HCT116 (cell line): ENCODE data around the gene SPATA3. TPM values are rescaled to one million over a fixed set of nuclear protein-coding genes. Genes with fewer than 3 reads are reported as not detected.

Experiments used
- ATAC-seq: fragments of 200-7000 bp; cut with Tn5 transposase; 2 replicates; pipeline ENCODE4 v1.9.1; 2020; ENCODE audit warnings: mild to moderate bottlenecking, moderate library complexity
- BruUV-seq: library from RNA; stranded (reverse); fragments of 400-500 nt; replicated peaks from 2 replicates; lab custom pipeline; 2021; lab: Mats Ljungman, UMichigan
- CTCF ChIA-PET: fragments of 300-600 bp; sonication (Branson Sonifier 250); formaldehyde crosslinking; loops from one replicate; lab custom pipeline; 2021; ENCODE audit warnings: antibody characterized with exemption; lab: Charles Lee
- POLR2A ChIA-PET: fragments of 300-600, 350-600 bp; sonication (Branson Sonifier 250); formaldehyde crosslinking; loops from one replicate; lab custom pipeline; 2021; ENCODE audit warnings: antibody characterized with exemption; lab: Charles Lee
- RAD21 ChIA-PET, 2 experiments: fragments of 300-600 bp; sonication (Branson Sonifier 250); formaldehyde crosslinking; loops; one replicate each; lab custom pipeline; 2023; ENCODE audit warnings: low total read pairs in 2 of 2; ENCODE audit not compliant: uncharacterized antibody in 2 of 2, unreplicated experiment in 2 of 2, low non-redundant PET in 1 of 2; lab: Charles Lee
- DNase-seq: peaks from one replicate; pipeline ENCODE4 v3.0.0-alpha.2; 2010; ENCODE audit warnings: low read depth, low spot score
- H2AFZ ChIP-seq: fragments of 200-600 bp; shearing (Covaris generic), sonication (generic); 2 replicates; pipeline ENCODE4 v1.6.1; 2017; ENCODE audit warnings: low read depth, mixed run types, mixed read lengths, antibody characterized with exemption, low read length; ENCODE audit not compliant: poor library complexity, severe bottlenecking
- H3K27ac ChIP-seq: 2 replicates; pipeline ENCODE4 v1.5.1; 2012; ENCODE audit warnings: low read depth, low read length
- H3K27me3 ChIP-seq: fragments of 200-600 bp; sonication (generic); 2 replicates; pipeline ENCODE4 v1.6.1; 2016; ENCODE audit warnings: mixed run types, low read length, mixed read lengths; ENCODE audit not compliant: insufficient read depth
- H3K36me3 ChIP-seq, 2 experiments: fragments of 200-500 bp in 1 of 2; fragments of 200-600 bp in 1 of 2; sonication (Bioruptor generic) in 1 of 2; sonication (generic) in 1 of 2; 2 replicates each; pipeline versions ENCODE4 v1.5.1 to v1.6.1; 2014 to 2016; ENCODE audit warnings: low read length in 2 of 2, inconsistent platforms in 1 of 2, mixed read lengths in 1 of 2, mixed run types in 1 of 2; ENCODE audit not compliant: insufficient read depth in 2 of 2, control insufficient read depth in 1 of 2
- H3K4me1 ChIP-seq, 2 experiments: fragments of 200-600 bp in 1 of 2; sonication (generic) in 1 of 2; 2 replicates each; pipeline versions ENCODE4 v1.5.1 to v1.6.1; 2012 to 2017; ENCODE audit warnings: low read length in 2 of 2, inconsistent platforms in 1 of 2, mild to moderate bottlenecking in 1 of 2, mixed read lengths in 1 of 2, mixed run types in 1 of 2, moderate library complexity in 1 of 2; ENCODE audit not compliant: insufficient read depth in 2 of 2, control insufficient read depth in 1 of 2
- H3K4me2 ChIP-seq: fragments of 200-600 bp; sonication (generic); 2 replicates; pipeline ENCODE4 v1.6.1; 2017; ENCODE audit warnings: mixed run types, low read length, mixed read lengths
- H3K4me3 ChIP-seq, 2 experiments: fragments of 200-600 bp in 1 of 2; sonication (generic) in 1 of 2; replicated peaks in 1 of 2; 2 replicates each; pipeline ENCODE4 v1.5.1; 2011 to 2016; ENCODE audit warnings: low read length in 2 of 2, control low read depth in 1 of 2, low read depth in 1 of 2, mild to moderate bottlenecking in 1 of 2, mixed read lengths in 1 of 2, mixed run types in 1 of 2
- H3K79me2 ChIP-seq: fragments of 200-600 bp; sonication (generic); 2 replicates; pipeline ENCODE4 v1.6.1; 2017; ENCODE audit warnings: mild to moderate bottlenecking, mixed run types, low read length, moderate library complexity, mixed read lengths; ENCODE audit not compliant: insufficient read depth
- H3K9ac ChIP-seq: fragments of 200-600 bp; sonication (generic); 2 replicates; pipeline ENCODE4 v1.6.1; 2016; ENCODE audit warnings: low read length, mixed read lengths
- H3K9me2 ChIP-seq: fragments of 200-600 bp; sonication (generic), shearing (Covaris generic); 2 replicates; pipeline ENCODE4 v1.6.1; 2017; ENCODE audit warnings: mixed run types, mild to moderate bottlenecking, moderate library complexity; ENCODE audit not compliant: insufficient read depth
- H3K9me3 ChIP-seq, 2 experiments: fragments of 200-500 bp in 1 of 2; fragments of 200-600 bp in 1 of 2; sonication (Bioruptor generic) in 1 of 2; sonication (generic) in 1 of 2; 2 replicates each; pipeline ENCODE4 v1.6.1; 2014 to 2017; ENCODE audit warnings: low read length in 2 of 2, mixed read lengths in 2 of 2, inconsistent platforms in 1 of 2, low read depth in 1 of 2, mild to moderate bottlenecking in 1 of 2, mixed run types in 1 of 2, moderate library complexity in 1 of 2; ENCODE audit not compliant: control insufficient read depth in 1 of 2, insufficient read depth in 1 of 2
- H4K20me1 ChIP-seq: fragments of 200-600 bp; sonication (generic), shearing (Covaris generic); 2 replicates; pipeline ENCODE4 v1.6.1; 2017; ENCODE audit warnings: mixed run types, mild to moderate bottlenecking, moderate library complexity; ENCODE audit not compliant: insufficient read depth
- EGR1 ChIP-seq: IDR thresholded peaks from 2 replicates; pipeline ENCODE4 v1.6.1; 2012; ENCODE audit warnings: low read depth
- ELF1 ChIP-seq: IDR thresholded peaks from 2 replicates; pipeline ENCODE4 v1.6.1; 2012; ENCODE audit warnings: low read depth, borderline replicate concordance
- EZH2phosphoT487 ChIP-seq: fragments of 200-600 bp; IDR thresholded peaks from 2 replicates; pipeline ENCODE4 v1.6.1; 2018; ENCODE audit warnings: antibody characterized with exemption, borderline replicate concordance
- POLR2A ChIP-seq: IDR thresholded peaks from 2 replicates; pipeline ENCODE4 v1.7.0; 2011; ENCODE audit warnings: borderline replicate concordance; ENCODE audit not compliant: insufficient read depth, insufficient read length; ENCODE audit errors: extremely low read depth
- SIN3A ChIP-seq: IDR thresholded peaks from 2 replicates; pipeline ENCODE4 v1.6.1; 2012; ENCODE audit warnings: low read depth
- SP1 ChIP-seq: IDR thresholded peaks from 2 replicates; pipeline ENCODE4 v1.6.1; 2012; ENCODE audit warnings: low read depth
- SRF ChIP-seq: IDR thresholded peaks from 2 replicates; pipeline ENCODE4 v1.6.1; 2012; ENCODE audit warnings: low read depth
- YY1 ChIP-seq: IDR thresholded peaks from 2 replicates; pipeline ENCODE4 v1.6.1; 2011; ENCODE audit warnings: low read length, low read depth, moderate library complexity, mild to moderate bottlenecking; ENCODE audit not compliant: insufficient replicate concordance; ENCODE audit errors: extremely low read depth
- ZFX ChIP-seq: fragments of 450-650 bp; IDR thresholded peaks from 2 replicates; pipeline ENCODE4 v1.6.1; 2017
- intact Hi-C: fragments of 100-400 bp; cut with micrococcal nuclease; formaldehyde crosslinking; loops from 2 replicates; pipeline ENCODE4 v1.10.0; 2022
- total RNA-seq: library from RNA; stranded (reverse); gene quantifications from one replicate; pipeline ENCODE4 v1.2.1, GENCODE V29; 2021; ENCODE audit not compliant: unreplicated experiment
- TF ChIP-seq, protein P1 (sequence below): IDR thresholded peaks from 2 replicates; pipeline ENCODE4 v1.6.1; 2012
- TF ChIP-seq, protein P2 (sequence below): IDR thresholded peaks from 2 replicates; pipeline ENCODE4 v1.6.1; 2012
- TF ChIP-seq, protein P3 (sequence below): IDR thresholded peaks from 2 replicates; pipeline ENCODE4 v1.6.1; 2011; ENCODE audit warnings: mild to moderate bottlenecking, low read length, moderate library complexity; ENCODE audit not compliant: insufficient replicate concordance; ENCODE audit errors: extremely low read depth

The SPATA3 gene
- total RNA-seq, 1 experiment from 2014 or later: not detected

DNA sequence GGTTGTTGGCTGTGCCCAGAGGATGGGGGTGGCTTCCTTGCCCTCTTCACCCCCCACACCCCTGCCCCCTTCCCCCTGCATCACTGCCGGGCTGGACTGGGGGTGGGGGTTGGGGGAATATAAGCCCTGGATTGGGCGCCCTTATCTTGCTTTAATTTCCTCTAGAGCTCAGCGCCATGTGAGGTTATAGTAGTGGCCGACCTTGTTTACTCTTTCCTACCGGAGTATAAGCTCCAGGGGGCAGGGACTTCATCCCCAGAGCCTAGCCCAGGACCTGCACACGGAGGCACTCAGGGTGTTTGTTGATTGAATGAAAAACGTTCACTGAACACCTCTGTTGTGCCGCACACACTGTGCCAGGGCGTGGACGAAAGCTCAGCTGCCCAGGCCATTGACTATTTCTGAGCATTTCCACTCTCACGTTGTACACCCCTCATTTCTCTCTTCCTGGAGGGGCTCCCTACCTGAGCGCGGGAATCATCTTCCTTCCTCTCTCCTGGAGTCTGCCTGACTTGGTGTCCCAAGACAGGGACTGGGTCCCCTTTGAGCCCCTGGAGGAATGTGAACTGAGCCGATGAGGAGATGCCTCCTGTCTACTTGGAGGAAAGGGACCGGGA, 9.3 kb upstream of the SPATA3 start:
- CTCF ChIA-PET: interaction anchor here (0.5 to 4.4 kb wide), 6 partner anchors 62 to 163 kb away, joined by 3 to 36 read pairs (median 4); partner anchors contain the start of gene GPR55
- ATAC-seq (no peak), DNase-seq (no peak)
- H3K4me3 ChIP-seq: peak overlapping the region; percentile 24 to 47
- H3K9me3 ChIP-seq: no peaks in the 10 kb centered on the region
- intact Hi-C loops: loop anchor here (1.0 kb wide), 2 partner anchors 84 to 162 kb away; no protein-coding TSS in a partner anchor
- TF ChIP-seq SRF (no peak), EZH2phosphoT487 (no peak), YY1 (no peak)
- no peaks in the 10 kb centered on the region for H3K9me2 ChIP-seq
- no TSS peak for BruUV-seq
- H3K27me3 ChIP-seq: no peaks in the 10 kb centered on the region
- peak overlapping the region; percentile 98 for H2AFZ ChIP-seq
- POLR2A ChIA-PET: no interaction called here
- peak overlapping the region; percentile 79 for H3K4me2 ChIP-seq
- H3K27ac ChIP-seq: no peak overlapping the region
- no peaks in the 10 kb centered on the region for H3K36me3 ChIP-seq
- H3K79me2 ChIP-seq: no peaks in the 10 kb centered on the region
- peaks cover 4 to 6% of the 10 kb centered on the region in 2 experiments; a peak in 3 of 4 replicates for H3K4me1 ChIP-seq
- H4K20me1 ChIP-seq: no peaks in the 10 kb centered on the region
- RAD21 ChIA-PET: interaction anchor here (1.0 to 1.5 kb wide), 3 partner anchors 84 to 162 kb away, joined by 3 to 9 read pairs (median 7); no protein-coding TSS in a partner anchor
- H3K9ac ChIP-seq: 0 out of 2 replicates have a peak overlapping the region, but pooled peaks have one; percentile 27

DNA sequence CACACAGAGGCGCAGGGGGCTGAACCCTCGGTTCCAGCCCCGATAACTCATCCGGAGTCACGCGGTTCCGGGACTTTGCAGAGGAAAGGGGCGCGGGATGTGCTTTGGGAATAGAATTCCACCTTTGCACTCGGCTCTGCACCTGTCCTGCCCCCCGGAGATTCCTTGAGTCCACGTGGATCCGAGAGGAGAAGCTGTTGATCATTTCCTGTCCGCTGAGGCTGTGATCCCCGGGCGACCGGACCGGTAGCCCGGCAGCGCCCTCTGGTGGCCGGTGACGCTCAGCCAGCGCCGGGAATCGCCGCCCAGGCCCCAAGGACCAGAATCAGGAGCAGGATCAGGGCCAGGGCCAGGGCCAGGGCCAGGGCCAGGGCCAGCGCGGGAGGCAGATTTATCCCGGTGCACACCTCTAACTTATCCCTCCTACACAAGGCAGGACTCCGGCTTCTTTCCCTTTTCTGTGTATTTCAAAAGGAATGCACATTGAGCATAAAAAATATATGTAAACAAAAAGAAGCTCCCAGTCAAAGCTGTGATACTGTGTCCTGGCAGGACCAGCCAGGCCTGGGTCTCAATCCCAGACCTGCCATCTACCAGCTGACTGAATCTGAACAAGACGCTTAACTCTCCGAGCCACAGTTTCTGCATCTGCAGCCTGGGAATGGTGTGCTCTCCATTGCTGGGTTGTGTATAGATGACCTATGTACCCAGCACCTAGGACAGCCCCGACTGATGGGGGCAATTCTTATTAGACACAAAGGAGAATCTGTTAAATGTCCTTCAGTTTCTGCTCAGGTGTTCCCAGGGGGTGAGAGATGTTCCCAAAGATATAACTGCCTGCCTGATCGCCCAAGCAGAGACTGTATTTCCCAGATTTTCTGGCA, 8.5 kb upstream of the SPATA3 start:
- H3K36me3 ChIP-seq: no peaks in the 10 kb centered on the region
- DNase-seq: peak; percentile 51
- H3K9ac ChIP-seq: 0 out of 2 replicates have a peak overlapping the region, but pooled peaks have one; percentile 27
- intact Hi-C loops: loop anchor here (1.0 kb wide), 2 partner anchors 85 to 163 kb away; no protein-coding TSS in a partner anchor
- no peaks in the 10 kb centered on the region for H4K20me1 ChIP-seq
- peak overlapping the region; percentile 79 for H3K4me2 ChIP-seq
- H3K27ac ChIP-seq: no peak overlapping the region
- no peaks in the 10 kb centered on the region for H3K27me3 ChIP-seq
- no peaks in the 10 kb centered on the region for H3K79me2 ChIP-seq
- H3K9me2 ChIP-seq: no peaks in the 10 kb centered on the region
- no peaks in the 10 kb centered on the region for H3K9me3 ChIP-seq
- peaks cover 4 to 6% of the 10 kb centered on the region in 2 experiments; a peak in 3 of 4 replicates for H3K4me1 ChIP-seq
- POLR2A ChIA-PET: no interaction called here
- ATAC-seq: peak; percentile 93
- no TSS peak for BruUV-seq
- RAD21 ChIA-PET: interaction anchor here (1.0 to 1.5 kb wide), 3 partner anchors 85 to 163 kb away, joined by 3 to 9 read pairs (median 7); no protein-coding TSS in a partner anchor
- CTCF ChIA-PET: interaction anchor here (0.6 to 4.4 kb wide), 7 partner anchors 63 to 167 kb away, joined by 3 to 36 read pairs (median 5); partner anchors contain the start of gene GPR55
- peak overlapping the region; percentile 98 for H2AFZ ChIP-seq
- H3K4me3 ChIP-seq: peak overlapping the region; percentile 24 to 47
- TF ChIP-seq, protein P1, sequence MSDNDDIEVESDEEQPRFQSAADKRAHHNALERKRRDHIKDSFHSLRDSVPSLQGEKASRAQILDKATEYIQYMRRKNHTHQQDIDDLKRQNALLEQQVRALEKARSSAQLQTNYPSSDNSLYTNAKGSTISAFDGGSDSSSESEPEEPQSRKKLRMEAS: peak; percentile 78
- TF ChIP-seq SRF (no peak), EGR1 (no peak), SIN3A (no peak), ELF1 (no peak), SP1 (no peak), POLR2A (no peak), ZFX (no peak)
- TF ChIP-seq, protein P2, sequence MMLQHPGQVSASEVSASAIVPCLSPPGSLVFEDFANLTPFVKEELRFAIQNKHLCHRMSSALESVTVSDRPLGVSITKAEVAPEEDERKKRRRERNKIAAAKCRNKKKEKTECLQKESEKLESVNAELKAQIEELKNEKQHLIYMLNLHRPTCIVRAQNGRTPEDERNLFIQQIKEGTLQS: no peak
- TF ChIP-seq, protein P3, sequence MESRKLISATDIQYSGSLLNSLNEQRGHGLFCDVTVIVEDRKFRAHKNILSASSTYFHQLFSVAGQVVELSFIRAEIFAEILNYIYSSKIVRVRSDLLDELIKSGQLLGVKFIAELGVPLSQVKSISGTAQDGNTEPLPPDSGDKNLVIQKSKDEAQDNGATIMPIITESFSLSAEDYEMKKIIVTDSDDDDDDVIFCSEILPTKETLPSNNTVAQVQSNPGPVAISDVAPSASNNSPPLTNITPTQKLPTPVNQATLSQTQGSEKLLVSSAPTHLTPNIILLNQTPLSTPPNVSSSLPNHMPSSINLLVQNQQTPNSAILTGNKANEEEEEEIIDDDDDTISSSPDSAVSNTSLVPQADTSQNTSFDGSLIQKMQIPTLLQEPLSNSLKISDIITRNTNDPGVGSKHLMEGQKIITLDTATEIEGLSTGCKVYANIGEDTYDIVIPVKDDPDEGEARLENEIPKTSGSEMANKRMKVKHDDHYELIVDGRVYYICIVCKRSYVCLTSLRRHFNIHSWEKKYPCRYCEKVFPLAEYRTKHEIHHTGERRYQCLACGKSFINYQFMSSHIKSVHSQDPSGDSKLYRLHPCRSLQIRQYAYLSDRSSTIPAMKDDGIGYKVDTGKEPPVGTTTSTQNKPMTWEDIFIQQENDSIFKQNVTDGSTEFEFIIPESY: no peak
